Mammary epithelial cell (primary cell): ENCODE measurements around the gene EDARADD.

ENCODE experiments used
- CTCF ChIP-seq, 2 donors: IDR thresholded peaks in 1 of 2; conservative IDR thresholded peaks in 1 of 2; 2 replicates each; pipeline ENCODE4 v1.5.1; 2011 to 2012; ENCODE audit warnings: inconsistent platforms in 2 of 2, low read length in 2 of 2, mild to moderate bottlenecking in 2 of 2, control low read depth in 1 of 2, low read depth in 1 of 2; ENCODE audit not compliant: insufficient read depth in 1 of 2; ENCODE audit errors: extremely low read depth in 1 of 2
- EZH2 ChIP-seq: IDR thresholded peaks from 2 replicates; pipeline ENCODE4 v1.6.1; 2012; ENCODE audit warnings: low read length, inconsistent platforms, borderline replicate concordance

GRCh38 chr1:236530959-236531358, 136.9 kb downstream of the EDARADD start:
- TF ChIP-seq CTCF (conservative IDR thresholded peaks at IDR 0.05 in 1 of 2, IDR thresholded peaks at IDR 0.05 in 1 of 2; ENCODE audit: extremely low read depth in 1 of 2, insufficient read depth in 1 of 2, low read depth in 1 of 2, low read length in 2 of 2) (no peak), EZH2 (no peak)
